SK-N-SH treated with all-trans-retinoic acid at 6 μM for 48 hours (cell line): ENCODE results near the gene C1QTNF2.

Experiments
- ARNTL ChIP-seq: fragments of 450-650 bp; formaldehyde crosslinking; IDR thresholded peaks from 2 replicates; pipeline ENCODE4 v1.5.0; 2020; ENCODE audit warnings: low read depth, mild to moderate bottlenecking, moderate library complexity, borderline replicate concordance
- CSDC2 ChIP-seq: fragments of 250-450 bp; sonication (Bioruptor Pico); IDR thresholded peaks from 2 replicates; pipeline ENCODE4 v1.5.0; 2020; ENCODE audit warnings: mild to moderate bottlenecking, moderate library complexity
- ISL1 ChIP-seq: fragments of 250-450 bp; sonication (Bioruptor Pico); IDR thresholded peaks from 2 replicates; pipeline ENCODE4 v2.1.2; 2022; ENCODE audit warnings: mild to moderate bottlenecking, moderate library complexity
- RARB ChIP-seq: fragments of 250-450 bp; sonication (Bioruptor Pico); IDR thresholded peaks from 2 replicates; pipeline ENCODE4 v1.8.0; 2021; ENCODE audit warnings: mild to moderate bottlenecking, moderate library complexity
- ZC3H10 ChIP-seq: fragments of 250-450 bp; sonication (Bioruptor Pico); IDR thresholded peaks from 2 replicates; pipeline ENCODE4 v1.5.1; 2021; ENCODE audit warnings: mild to moderate bottlenecking, moderate library complexity
- ZFP3 ChIP-seq: fragments of 250-450 bp; sonication (Bioruptor Pico); IDR thresholded peaks from 2 replicates; pipeline ENCODE4 v1.5.0; 2020; ENCODE audit warnings: mild to moderate bottlenecking, moderate library complexity
- ZFP30 ChIP-seq: fragments of 450-650 bp; formaldehyde crosslinking; IDR thresholded peaks from 2 replicates; pipeline ENCODE4 v1.5.0; 2022; ENCODE audit warnings: mild to moderate bottlenecking, moderate library complexity
- ZNF565 ChIP-seq: fragments of 450-650 bp; formaldehyde crosslinking; conservative IDR thresholded peaks from 2 replicates; pipeline ENCODE4 v1.5.0; 2020; ENCODE audit warnings: low read depth, mild to moderate bottlenecking, moderate library complexity
- TF ChIP-seq, protein P1 (sequence below): fragments of 250-450 bp; sonication (Bioruptor Pico); IDR thresholded peaks from 2 replicates; pipeline ENCODE4 v1.5.0; 2020; ENCODE audit warnings: mild to moderate bottlenecking, moderate library complexity
- TF ChIP-seq, protein P2 (sequence below): fragments of 250-450 bp; sonication (Bioruptor Pico); IDR thresholded peaks from 2 replicates; pipeline ENCODE4 v1.5.1; 2021; ENCODE audit warnings: mild to moderate bottlenecking, moderate library complexity
- TF ChIP-seq, protein P3 (sequence below): fragments of 250-450 bp; sonication (Bioruptor Pico); IDR thresholded peaks from 2 replicates; pipeline ENCODE4 v1.8.0; 2020; ENCODE audit warnings: mild to moderate bottlenecking, moderate library complexity, borderline replicate concordance

DNA sequence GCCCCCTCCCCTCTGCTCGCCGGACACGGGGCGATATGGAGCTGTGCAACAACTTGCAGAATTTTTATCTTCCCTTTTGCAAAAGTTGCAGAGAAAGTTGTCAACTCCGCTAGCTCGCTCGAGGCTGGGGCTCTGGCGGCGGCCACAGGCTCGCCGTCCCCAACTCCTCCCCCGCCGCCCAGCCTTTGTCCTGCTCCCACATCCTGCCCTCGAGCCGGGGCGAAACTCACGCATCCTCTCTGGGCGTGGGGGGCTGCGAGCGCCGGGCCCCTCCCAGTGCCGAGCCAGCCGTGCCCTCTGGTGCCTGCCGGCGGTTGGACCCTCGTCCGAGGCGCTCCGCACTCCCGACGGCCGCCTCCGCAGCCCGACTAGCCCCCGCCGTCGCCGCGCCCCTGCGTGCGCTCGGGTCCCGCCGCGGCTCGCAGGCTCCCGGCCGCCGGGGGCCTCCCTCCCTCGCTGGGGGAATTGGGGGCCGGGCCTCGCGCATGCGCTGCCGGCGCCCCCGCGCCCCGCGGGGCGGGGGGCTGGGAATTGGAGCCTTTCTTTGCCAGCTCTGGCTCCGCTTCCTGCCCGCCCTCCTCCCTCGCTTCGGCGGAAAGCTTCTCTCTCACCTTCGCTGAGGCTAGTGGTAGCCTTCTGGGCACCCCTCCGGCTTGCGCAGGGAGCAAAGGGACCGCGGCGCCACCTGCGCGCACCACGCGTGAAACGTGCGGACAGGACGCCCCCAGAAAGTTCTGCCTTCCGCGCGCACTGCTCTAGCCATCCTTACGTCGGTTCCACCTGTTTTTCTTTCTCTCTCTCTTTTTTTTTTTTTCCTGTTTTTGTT lies 58.1 kb downstream of the C1QTNF2 start, which contains the start of gene CCNJL:
- TF ChIP-seq, protein P1, sequence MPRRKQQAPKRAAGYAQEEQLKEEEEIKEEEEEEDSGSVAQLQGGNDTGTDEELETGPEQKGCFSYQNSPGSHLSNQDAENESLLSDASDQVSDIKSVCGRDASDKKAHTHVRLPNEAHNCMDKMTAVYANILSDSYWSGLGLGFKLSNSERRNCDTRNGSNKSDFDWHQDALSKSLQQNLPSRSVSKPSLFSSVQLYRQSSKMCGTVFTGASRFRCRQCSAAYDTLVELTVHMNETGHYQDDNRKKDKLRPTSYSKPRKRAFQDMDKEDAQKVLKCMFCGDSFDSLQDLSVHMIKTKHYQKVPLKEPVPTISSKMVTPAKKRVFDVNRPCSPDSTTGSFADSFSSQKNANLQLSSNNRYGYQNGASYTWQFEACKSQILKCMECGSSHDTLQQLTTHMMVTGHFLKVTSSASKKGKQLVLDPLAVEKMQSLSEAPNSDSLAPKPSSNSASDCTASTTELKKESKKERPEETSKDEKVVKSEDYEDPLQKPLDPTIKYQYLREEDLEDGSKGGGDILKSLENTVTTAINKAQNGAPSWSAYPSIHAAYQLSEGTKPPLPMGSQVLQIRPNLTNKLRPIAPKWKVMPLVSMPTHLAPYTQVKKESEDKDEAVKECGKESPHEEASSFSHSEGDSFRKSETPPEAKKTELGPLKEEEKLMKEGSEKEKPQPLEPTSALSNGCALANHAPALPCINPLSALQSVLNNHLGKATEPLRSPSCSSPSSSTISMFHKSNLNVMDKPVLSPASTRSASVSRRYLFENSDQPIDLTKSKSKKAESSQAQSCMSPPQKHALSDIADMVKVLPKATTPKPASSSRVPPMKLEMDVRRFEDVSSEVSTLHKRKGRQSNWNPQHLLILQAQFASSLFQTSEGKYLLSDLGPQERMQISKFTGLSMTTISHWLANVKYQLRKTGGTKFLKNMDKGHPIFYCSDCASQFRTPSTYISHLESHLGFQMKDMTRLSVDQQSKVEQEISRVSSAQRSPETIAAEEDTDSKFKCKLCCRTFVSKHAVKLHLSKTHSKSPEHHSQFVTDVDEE (CRISPR knock-in tag) = no peak
- TF ChIP-seq ISL1 (CRISPR knock-in tag) (no peak), ZC3H10 (no peak), CSDC2 (no peak), ARNTL (no peak), ZFP3 (no peak), RARB (CRISPR knock-in tag) (no peak), ZNF565 (CRISPR knock-in tag) (no peak), ZFP30 (CRISPR knock-in tag) (no peak)
- TF ChIP-seq, protein P2, sequence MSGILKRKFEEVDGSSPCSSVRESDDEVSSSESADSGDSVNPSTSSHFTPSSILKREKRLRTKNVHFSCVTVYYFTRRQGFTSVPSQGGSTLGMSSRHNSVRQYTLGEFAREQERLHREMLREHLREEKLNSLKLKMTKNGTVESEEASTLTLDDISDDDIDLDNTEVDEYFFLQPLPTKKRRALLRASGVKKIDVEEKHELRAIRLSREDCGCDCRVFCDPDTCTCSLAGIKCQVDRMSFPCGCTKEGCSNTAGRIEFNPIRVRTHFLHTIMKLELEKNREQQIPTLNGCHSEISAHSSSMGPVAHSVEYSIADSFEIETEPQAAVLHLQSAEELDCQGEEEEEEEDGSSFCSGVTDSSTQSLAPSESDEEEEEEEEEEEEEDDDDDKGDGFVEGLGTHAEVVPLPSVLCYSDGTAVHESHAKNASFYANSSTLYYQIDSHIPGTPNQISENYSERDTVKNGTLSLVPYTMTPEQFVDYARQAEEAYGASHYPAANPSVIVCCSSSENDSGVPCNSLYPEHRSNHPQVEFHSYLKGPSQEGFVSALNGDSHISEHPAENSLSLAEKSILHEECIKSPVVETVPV (CRISPR knock-in tag) = no peak
- TF ChIP-seq, protein P3, sequence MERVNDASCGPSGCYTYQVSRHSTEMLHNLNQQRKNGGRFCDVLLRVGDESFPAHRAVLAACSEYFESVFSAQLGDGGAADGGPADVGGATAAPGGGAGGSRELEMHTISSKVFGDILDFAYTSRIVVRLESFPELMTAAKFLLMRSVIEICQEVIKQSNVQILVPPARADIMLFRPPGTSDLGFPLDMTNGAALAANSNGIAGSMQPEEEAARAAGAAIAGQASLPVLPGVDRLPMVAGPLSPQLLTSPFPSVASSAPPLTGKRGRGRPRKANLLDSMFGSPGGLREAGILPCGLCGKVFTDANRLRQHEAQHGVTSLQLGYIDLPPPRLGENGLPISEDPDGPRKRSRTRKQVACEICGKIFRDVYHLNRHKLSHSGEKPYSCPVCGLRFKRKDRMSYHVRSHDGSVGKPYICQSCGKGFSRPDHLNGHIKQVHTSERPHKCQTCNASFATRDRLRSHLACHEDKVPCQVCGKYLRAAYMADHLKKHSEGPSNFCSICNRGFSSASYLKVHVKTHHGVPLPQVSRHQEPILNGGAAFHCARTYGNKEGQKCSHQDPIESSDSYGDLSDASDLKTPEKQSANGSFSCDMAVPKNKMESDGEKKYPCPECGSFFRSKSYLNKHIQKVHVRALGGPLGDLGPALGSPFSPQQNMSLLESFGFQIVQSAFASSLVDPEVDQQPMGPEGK (CRISPR knock-in tag) = no peak
